ENCODE results near the gene CACNA1S.

Gene CACNA1S

DNA sequence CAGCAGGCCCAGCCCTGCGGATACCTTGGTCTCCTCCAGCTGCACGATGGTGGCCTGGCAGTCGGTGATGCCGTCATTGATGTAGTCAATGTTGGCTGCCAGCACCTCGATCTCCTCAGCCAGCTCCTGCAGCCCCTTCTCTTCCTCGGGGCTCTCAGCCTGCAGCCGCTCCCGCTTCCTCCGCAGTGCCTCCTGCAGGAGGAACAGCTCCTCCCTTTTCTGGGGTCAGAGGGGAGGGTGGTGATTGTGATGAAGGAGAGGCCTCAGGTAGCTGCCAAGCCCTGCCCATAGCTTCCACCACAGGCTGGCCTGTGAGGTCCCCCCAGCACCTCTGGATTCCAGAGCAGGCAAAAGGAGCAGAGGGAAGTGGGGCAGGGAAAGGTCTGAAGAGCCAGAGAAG is 122.1 kb downstream of the CACNA1S start:
- Histone ChIP-seq H3K4me1 (ENCODE audit: low read length) (no peaks in the 10 kb centered on the region), H3K79me2 (ENCODE audit: low read length) (no peaks in the 10 kb centered on the region), H3K4me3 (ENCODE audit: low read length) (no peak overlapping the region), H4K20me1 (ENCODE audit: insufficient read depth, low read length) (peaks cover 11% of the 10 kb centered on the region), H3K4me2 (ENCODE audit: low read length) (no peak overlapping the region), H3K9me3 (ENCODE audit: insufficient read depth, low read length) (no peaks in the 10 kb centered on the region), H3K27ac (ENCODE audit: low read length) (no peak overlapping the region), H3K9ac (ENCODE audit: low read length) (no peak overlapping the region), H3K36me3 (replicated peaks; ENCODE audit: low read depth, low read length) (peaks cover 77% of the 10 kb centered on the region), H2AFZ (ENCODE audit: low read depth, low read length) (no peak overlapping the region), H3K27me3 (ENCODE audit: low read depth, low read length) (no peaks in the 10 kb centered on the region)
- TF ChIP-seq EZH2phosphoT487 (IDR thresholded peaks at IDR 0.05; ENCODE audit: low read depth): no peak
- TF ChIP-seq, protein P1, sequence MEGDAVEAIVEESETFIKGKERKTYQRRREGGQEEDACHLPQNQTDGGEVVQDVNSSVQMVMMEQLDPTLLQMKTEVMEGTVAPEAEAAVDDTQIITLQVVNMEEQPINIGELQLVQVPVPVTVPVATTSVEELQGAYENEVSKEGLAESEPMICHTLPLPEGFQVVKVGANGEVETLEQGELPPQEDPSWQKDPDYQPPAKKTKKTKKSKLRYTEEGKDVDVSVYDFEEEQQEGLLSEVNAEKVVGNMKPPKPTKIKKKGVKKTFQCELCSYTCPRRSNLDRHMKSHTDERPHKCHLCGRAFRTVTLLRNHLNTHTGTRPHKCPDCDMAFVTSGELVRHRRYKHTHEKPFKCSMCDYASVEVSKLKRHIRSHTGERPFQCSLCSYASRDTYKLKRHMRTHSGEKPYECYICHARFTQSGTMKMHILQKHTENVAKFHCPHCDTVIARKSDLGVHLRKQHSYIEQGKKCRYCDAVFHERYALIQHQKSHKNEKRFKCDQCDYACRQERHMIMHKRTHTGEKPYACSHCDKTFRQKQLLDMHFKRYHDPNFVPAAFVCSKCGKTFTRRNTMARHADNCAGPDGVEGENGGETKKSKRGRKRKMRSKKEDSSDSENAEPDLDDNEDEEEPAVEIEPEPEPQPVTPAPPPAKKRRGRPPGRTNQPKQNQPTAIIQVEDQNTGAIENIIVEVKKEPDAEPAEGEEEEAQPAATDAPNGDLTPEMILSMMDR (IDR thresholded peaks at IDR 0.05; ENCODE audit: low read depth, low read length): no peak
